Esophagus (tissue), 2 donors: ENCODE results near the gene SVIL. TPM values are rescaled to one million over a fixed set of nuclear protein-coding genes. Genes with fewer than 3 reads are reported as not detected.
"Not testable (repeated sequence)": the region's sequence is repeated elsewhere in the genome, so short reads cannot be mapped to it uniquely, and the experiment has no call there.

ENCODE experiments used
- H3K27ac ChIP-seq, 2 donors: one replicate each; pipeline ENCODE4 v1.5.1; 2013; ENCODE audit warnings: low read depth in 2 of 2, mild to moderate bottlenecking in 2 of 2, inconsistent platforms in 1 of 2, low read length in 1 of 2, moderate library complexity in 1 of 2
- H3K27me3 ChIP-seq, 2 donors: one replicate each; pipeline ENCODE4 v1.6.1; 2013; ENCODE audit warnings: low read length in 2 of 2, control low read depth in 1 of 2, mild to moderate bottlenecking in 1 of 2; ENCODE audit not compliant: insufficient read depth in 2 of 2, control insufficient read depth in 1 of 2
- H3K36me3 ChIP-seq, 2 donors: one replicate each; pipeline ENCODE4 v1.6.1; 2013; ENCODE audit warnings: low read length in 1 of 2; ENCODE audit not compliant: control insufficient read depth in 2 of 2, insufficient read depth in 2 of 2
- H3K4me1 ChIP-seq, 2 donors: one replicate each; pipeline ENCODE4 v1.6.1; 2013; ENCODE audit warnings: low read length in 1 of 2; ENCODE audit not compliant: control insufficient read depth in 2 of 2, insufficient read depth in 2 of 2
- H3K4me3 ChIP-seq, 2 donors: one replicate each; pipeline ENCODE4 v1.5.1; 2013; ENCODE audit warnings: low read length in 2 of 2, mild to moderate bottlenecking in 2 of 2, low read depth in 1 of 2, moderate library complexity in 1 of 2
- H3K9me3 ChIP-seq, 2 donors: one replicate each; pipeline ENCODE4 v1.6.1; 2013; ENCODE audit warnings: mild to moderate bottlenecking in 2 of 2, low read depth in 1 of 2, low read length in 1 of 2, moderate library complexity in 1 of 2; ENCODE audit not compliant: control insufficient read depth in 2 of 2, insufficient read depth in 1 of 2
- WGBS, 2 donors: extraction: QIAGEN DNeasy Blood & Tissue Kit; methylation state at CpG; one replicate each; pipeline ENCODE4 v1.1.7; 2013; 5-methylcytosine and 5-hydroxymethylcytosine counted together
- polyA plus RNA-seq, 2 donors: library from polyadenylated mRNA; stranded (reverse); fragments of 200-250 nt; gene quantifications; one replicate each; pipeline ENCODE4 v1.2.3, GENCODE V29; 2013
- donor health status: healthy with polysubstance abuse.
- donor health status: Bipolar disorder and iron deficiency.

Gene SVIL
- polyA plus RNA-seq, 2 donors, result 22.3 to 35.2 TPM

DNA sequence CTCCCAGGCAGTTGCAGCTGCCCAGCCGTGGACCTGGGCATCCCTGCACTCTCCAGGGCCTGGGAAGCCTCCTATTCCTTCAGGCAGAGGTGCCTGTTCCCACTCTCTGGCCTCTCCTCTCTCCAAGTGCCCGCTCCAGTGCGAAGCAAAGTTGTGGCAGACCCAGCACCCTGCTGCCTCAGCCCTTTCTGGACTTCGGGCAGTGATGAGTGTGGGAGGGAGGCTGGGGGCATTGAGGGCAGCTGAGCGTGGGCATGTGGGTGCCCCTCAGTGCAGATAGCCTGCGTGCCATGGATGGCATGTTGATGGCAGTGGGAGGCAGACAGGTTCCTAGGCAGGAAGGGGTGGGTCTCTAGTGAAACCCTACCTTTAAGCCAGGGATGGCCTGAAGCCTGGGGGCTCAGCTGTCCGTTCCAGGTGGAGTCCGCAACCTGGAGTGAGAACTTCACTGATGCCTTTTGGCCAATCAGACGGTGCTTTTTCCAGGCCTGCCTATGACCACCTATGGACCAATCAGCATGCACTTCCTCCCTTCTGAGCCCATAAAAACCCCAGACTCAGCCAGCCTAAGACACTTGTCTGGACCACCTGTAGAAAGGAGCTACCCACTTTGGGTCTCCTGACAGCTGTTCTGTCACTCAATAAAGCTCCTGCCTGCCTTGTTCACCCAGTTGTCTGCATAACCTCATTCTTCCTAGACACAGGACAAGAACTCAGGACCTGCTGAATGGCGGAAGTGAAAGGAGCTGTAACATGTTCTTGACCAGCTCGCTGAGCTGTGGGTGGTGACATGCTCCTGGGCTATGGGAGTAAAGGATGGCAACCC lies 26.1 kb downstream of the SVIL start:
- 84 to 88% methylated on average over 10 to 11 of the region's 11 CpGs for WGBS, 2 donors
- H3K27ac ChIP-seq, result peak overlapping the region; percentile 33 to 51
- H3K4me1 ChIP-seq, result peaks cover 7 to 14% of the 10 kb centered on the region in 2 donors
- no peak overlapping the region for H3K4me3 ChIP-seq
- H3K27me3 ChIP-seq, result no peaks in the 10 kb centered on the region
- peaks cover 0 to 5% of the 10 kb centered on the region in 2 donors for H3K36me3 ChIP-seq
- peaks cover 0 to 2% of the 10 kb centered on the region in 2 donors for H3K9me3 ChIP-seq

- Histone ChIP-seq H3K9me3 (peaks cover 0 to 2% of the 10 kb centered on the region in 2 donors), H3K36me3 (peaks cover 0 to 5% of the 10 kb centered on the region in 2 donors), H3K4me3 (no peak overlapping the region), H3K4me1 (peaks cover 7 to 14% of the 10 kb centered on the region in 2 donors), H3K27ac (peak overlapping the region; percentile 14 to 51), H3K27me3 (no peaks in the 10 kb centered on the region)
- WGBS, 2 donors, result 46 to 60% methylated on average over 4 of the region's 4 CpGs
Observed at GRCh38 chr10:29608062-29608461, 26.7 kb downstream of the SVIL start.

DNA sequence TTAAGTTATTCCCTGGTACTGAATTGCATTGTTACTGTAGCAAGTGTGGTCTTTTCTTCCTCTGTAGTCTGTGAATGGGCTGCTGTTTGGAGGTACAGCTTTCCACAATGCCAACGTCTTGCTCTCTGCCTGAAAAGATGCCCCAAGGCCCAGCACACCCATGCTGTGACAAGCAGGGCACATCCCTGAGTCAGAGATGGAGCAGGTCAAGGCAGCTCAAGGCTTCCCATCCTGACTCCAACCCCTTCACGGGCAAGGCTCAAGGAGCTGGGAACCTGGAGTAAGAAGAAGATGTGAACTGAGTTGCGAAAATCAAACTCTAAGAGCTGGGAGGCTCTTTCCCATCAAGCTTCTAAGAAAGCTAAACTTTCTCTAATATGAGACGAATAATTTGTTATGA lies 27.2 kb downstream of the SVIL start:
- 49 to 61% methylated on average over 4 of the region's 4 CpGs for WGBS, 2 donors
- Histone ChIP-seq H3K9me3 (peaks cover 0 to 2% of the 10 kb centered on the region in 2 donors), H3K27me3 (no peaks in the 10 kb centered on the region), H3K4me1 (peaks cover 7 to 14% of the 10 kb centered on the region in 2 donors), H3K27ac (peak overlapping the region in 1 of 2 donors; percentile 50), H3K36me3 (peaks cover 0 to 5% of the 10 kb centered on the region in 2 donors), H3K4me3 (no peak overlapping the region)

GRCh38 chr10:29606693-29607092 lies 28.1 kb downstream of the SVIL start:
- H3K36me3 ChIP-seq, H3K27ac ChIP-seq, H3K4me3 ChIP-seq, H3K9me3 ChIP-seq, H3K27me3 ChIP-seq: not testable (repeated sequence)
- peaks cover 7 to 14% of the 10 kb centered on the region in 2 donors for H3K4me1 ChIP-seq
- 54 to 67% methylated on average over 7 of the region's 7 CpGs for WGBS, 2 donors

DNA sequence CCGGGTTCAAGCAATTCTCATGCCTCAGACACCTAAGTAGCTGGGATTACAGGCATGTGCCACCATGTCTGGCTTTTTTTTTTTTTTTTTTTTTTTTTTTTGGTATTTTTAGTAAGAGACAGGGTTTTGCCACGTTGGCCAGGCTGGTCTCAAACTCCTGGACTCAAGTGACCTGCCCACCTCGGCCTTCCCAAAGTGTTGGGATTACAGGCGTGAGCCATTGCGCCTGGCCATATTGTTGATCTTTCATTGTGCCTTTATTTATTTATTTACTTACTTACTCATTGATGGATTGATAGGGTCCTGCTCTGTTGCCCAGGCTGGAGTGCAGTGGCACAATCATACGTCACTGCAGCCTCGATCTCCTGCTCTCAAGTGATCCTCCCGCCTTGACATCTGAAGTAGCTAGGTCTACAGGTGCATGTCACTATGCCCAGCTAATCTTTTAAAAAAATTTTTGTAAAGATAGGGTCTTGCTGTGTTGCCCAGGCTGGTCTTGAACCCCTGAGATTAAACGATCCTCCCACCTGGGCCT lies 30.4 kb downstream of the SVIL start:
- H3K9me3 ChIP-seq, result peaks cover 0 to 2% of the 10 kb centered on the region in 2 donors
- no peak overlapping the region for H3K27ac ChIP-seq
- H3K27me3 ChIP-seq, result no peaks in the 10 kb centered on the region
- no peak overlapping the region for H3K4me3 ChIP-seq
- peaks cover 0 to 5% of the 10 kb centered on the region in 2 donors for H3K36me3 ChIP-seq
- WGBS, 2 donors, result 83 to 89% methylated on average over 9 of the region's 9 CpGs
- H3K4me1 ChIP-seq, result peaks cover 7 to 12% of the 10 kb centered on the region in 2 donors

DNA sequence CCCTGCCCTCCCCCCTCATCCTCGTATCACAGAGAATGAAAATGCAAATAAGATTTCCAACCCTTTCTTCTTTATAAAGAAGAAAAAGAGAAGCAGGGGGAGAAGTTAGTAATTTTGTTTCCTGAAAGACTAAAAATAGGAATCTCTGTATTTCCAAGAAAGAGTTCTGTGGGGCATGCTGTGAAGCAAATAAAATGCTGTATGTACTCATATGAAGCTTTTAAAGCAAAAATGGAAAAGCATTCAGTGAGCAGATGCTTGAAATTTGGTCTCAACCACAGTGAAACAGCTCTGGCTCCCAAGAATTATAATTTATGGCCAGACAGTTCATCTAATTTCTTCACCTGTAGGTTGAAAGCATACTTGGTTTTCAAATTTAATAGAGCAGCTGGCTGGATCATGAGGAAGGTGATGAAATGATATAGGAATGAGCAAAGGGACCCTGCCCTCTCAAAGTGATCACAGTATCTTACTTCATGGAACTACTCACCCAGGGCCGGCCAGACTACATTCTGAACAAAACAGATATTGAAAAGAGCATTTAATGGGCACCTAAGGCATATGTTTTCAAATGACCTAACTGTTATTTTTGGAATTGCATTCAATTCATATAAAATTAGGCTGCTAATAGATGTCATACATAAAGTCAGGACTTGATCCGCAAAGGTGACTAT lies 31.4 kb downstream of the SVIL start:
- H3K27me3 ChIP-seq, result no peaks in the 10 kb centered on the region
- H3K4me3 ChIP-seq, result no peak overlapping the region
- H3K4me1 ChIP-seq, result peaks cover 4 to 5% of the 10 kb centered on the region in 2 donors
- no peaks in the 10 kb centered on the region for H3K9me3 ChIP-seq
- peaks cover 0 to under 1% of the 10 kb centered on the region in 2 donors for H3K36me3 ChIP-seq
- 65 to 74% methylated on average over 3 of the region's 3 CpGs for WGBS, 2 donors
- H3K27ac ChIP-seq, result no peak overlapping the region

DNA sequence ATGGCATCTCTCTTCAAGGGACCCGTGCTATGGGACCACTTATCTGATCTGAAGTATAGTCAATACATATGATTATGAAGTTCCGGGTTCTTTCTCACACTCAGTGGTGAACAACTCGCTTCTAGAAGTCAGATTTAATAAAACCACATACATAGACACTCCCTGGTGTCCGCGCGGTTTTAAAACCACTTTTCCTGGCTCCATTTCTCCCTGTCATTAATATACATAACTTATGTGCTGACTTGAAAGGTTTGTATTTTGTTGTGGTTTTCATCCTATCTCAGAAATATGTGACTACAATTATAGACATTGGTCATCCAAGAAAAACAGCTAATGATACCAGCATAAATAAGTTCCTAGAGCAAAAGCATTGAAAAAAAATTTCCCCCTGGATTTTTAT lies 34.0 kb downstream of the SVIL start:
- no peak overlapping the region for H3K4me3 ChIP-seq
- H3K36me3 ChIP-seq, result no peaks in the 10 kb centered on the region
- no peaks in the 10 kb centered on the region for H3K27me3 ChIP-seq
- 80 to 89% methylated on average over 6 of the region's 6 CpGs for WGBS, 2 donors
- H3K4me1 ChIP-seq, result peaks cover 0 to 2% of the 10 kb centered on the region in 2 donors
- H3K9me3 ChIP-seq, result no peaks in the 10 kb centered on the region
- peak overlapping the region in 1 of 2 donors; percentile 11 for H3K27ac ChIP-seq

- H3K4me1 ChIP-seq, result peaks cover 3 to 9% of the 10 kb centered on the region in 2 donors
- 51 to 64% methylated on average over 2 of the region's 2 CpGs for WGBS, 2 donors
- no peaks in the 10 kb centered on the region for H3K27me3 ChIP-seq
- peaks cover 0 to 4% of the 10 kb centered on the region in 2 donors for H3K36me3 ChIP-seq
- peak overlapping the region in 1 of 2 donors; percentile 65 for H3K27ac ChIP-seq
- H3K9me3 ChIP-seq, result no peaks in the 10 kb centered on the region
- no peak overlapping the region for H3K4me3 ChIP-seq
Observed at GRCh38 chr10:29600067-29600466, 34.7 kb downstream of the SVIL start.

DNA sequence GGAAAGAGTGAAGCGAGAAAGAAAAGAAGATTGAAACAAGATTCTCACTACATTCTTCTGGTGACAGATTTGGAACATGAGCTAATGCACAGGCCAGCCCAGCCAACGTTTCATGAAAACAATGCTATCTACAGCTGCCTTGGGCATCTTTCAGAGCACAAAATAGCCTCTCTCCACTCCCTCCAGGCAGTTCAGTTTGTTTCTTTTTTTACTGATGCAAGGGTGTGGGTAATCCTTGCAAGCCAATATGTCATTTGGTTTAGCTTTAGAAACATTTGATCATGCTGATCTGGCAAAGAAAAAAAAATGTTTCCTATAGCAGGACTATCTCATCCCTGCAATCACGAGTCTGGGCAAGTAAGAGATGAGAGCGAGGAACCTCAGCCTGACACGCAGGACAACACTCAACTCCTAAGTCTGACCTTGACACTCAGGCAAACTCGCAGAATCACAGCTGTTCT lies 35.9 kb downstream of the SVIL start:
- Histone ChIP-seq H3K9me3 (no peaks in the 10 kb centered on the region), H3K27ac (peak overlapping the region; percentile 68 to 80), H3K4me3 (no peak overlapping the region), H3K4me1 (peaks cover 3 to 10% of the 10 kb centered on the region in 2 donors), H3K27me3 (no peaks in the 10 kb centered on the region), H3K36me3 (peaks cover 0 to 4% of the 10 kb centered on the region in 2 donors)
- WGBS, 2 donors, result 22 to 40% methylated on average over 6 of the region's 6 CpGs
